K562 (cell line): ENCODE results near the gene INTS1. TPM values are rescaled to one million over a fixed set of nuclear protein-coding genes. Genes with fewer than 3 reads are reported as not detected.
A peak's percentile ranks its signal among the peaks of the same experiment; 100 is the strongest.

Experiments used
- ATAC-seq: fragments of 200-7000 bp; cut with Tn5 transposase; 3 replicates; pipeline ENCODE4 v1.9.1; 2020; ENCODE audit warnings: moderate library complexity
- BruUV-seq: library from RNA; stranded (reverse); fragments of 400-500 nt; replicated peaks from 2 replicates; lab custom pipeline; 2021; lab: Mats Ljungman, UMichigan
- CTCF ChIA-PET: fragments of 300-600 bp; formaldehyde crosslinking; extraction: SDS; loops from one replicate; lab custom pipeline; 2021; ENCODE audit warnings: low intra/inter-chr PET ratio; lab: Yijun Ruan, JAX
- POLR2A ChIA-PET: fragments of 300-600, 350-650 bp; sonication (Branson Sonifier 250); formaldehyde crosslinking; extraction: SDS; loops from one replicate; lab custom pipeline; 2021; ENCODE audit warnings: antibody characterized with exemption, inconsistent platforms; lab: Yijun Ruan, JAX
- DNase-seq, 4 experiments: peaks; one replicate each; pipeline versions ENCODE4 v3.0.0 to v3.0.0-alpha.2; 2011 to 2018; ENCODE audit warnings: low spot score in 3 of 4, mixed read lengths in 3 of 4; ENCODE audit errors: extremely low read depth in 1 of 4
- FAIRE-seq: peaks from 2 replicates; lab custom pipeline; 2011; peaks lifted over from hg19 to GRCh38; lab: Jason Lieb, UNC
- H2AFZ ChIP-seq: 2 replicates; pipeline ENCODE4 v1.6.0; 2011; ENCODE audit warnings: low read depth, low read length, control low read depth, inconsistent platforms
- H3K27ac ChIP-seq: fragments of 200-600 bp; 3 replicates; pipeline ENCODE4 v1.8.0; 2011; ENCODE audit warnings: low read depth, mild to moderate bottlenecking, control low read depth, inconsistent platforms, low read length, moderate library complexity, mixed read lengths; ENCODE audit errors: extremely low read depth
- H3K27me3 ChIP-seq, 2 experiments: fragments of 300-600 bp in 1 of 2; 2 replicates in 1 of 2; 3 replicates in 1 of 2; pipeline versions ENCODE4 v1.6.0 to v1.8.0; 2011; ENCODE audit warnings: inconsistent platforms in 2 of 2, low read length in 2 of 2, mild to moderate bottlenecking in 1 of 2, mixed read lengths in 1 of 2, moderate library complexity in 1 of 2; ENCODE audit not compliant: control insufficient read depth in 2 of 2, insufficient read depth in 2 of 2
- H3K36me3 ChIP-seq: fragments of 300-600 bp; 3 replicates; pipeline ENCODE4 v1.8.0; 2011; ENCODE audit warnings: mild to moderate bottlenecking, low read length, inconsistent platforms; ENCODE audit not compliant: control insufficient read depth, insufficient read depth
- H3K4me1 ChIP-seq, 2 experiments: fragments of 200-600 bp in 1 of 2; replicated peaks in 1 of 2; 2 replicates in 1 of 2; 3 replicates in 1 of 2; pipeline versions ENCODE4 v1.5.1 to v1.8.0; 2011; ENCODE audit warnings: inconsistent platforms in 2 of 2, low read length in 2 of 2, mild to moderate bottlenecking in 1 of 2, mixed read lengths in 1 of 2, moderate library complexity in 1 of 2; ENCODE audit not compliant: control insufficient read depth in 2 of 2, insufficient read depth in 2 of 2
- H3K4me2 ChIP-seq: 2 replicates; pipeline ENCODE4 v1.6.1; 2011; ENCODE audit warnings: low read length, control low read depth, inconsistent platforms, mixed read lengths; ENCODE audit not compliant: insufficient read depth
- H3K4me3 ChIP-seq: fragments of 200-600 bp; sonication (generic), shearing (Covaris generic); 2 replicates; pipeline ENCODE4 v1.5.1; 2016; ENCODE audit warnings: control low read depth, inconsistent platforms
- H3K79me2 ChIP-seq: fragments of 200-600 bp; 3 replicates; pipeline ENCODE4 v1.8.0; 2011; ENCODE audit warnings: low read length, inconsistent platforms; ENCODE audit not compliant: control insufficient read depth, insufficient read depth
- H3K9ac ChIP-seq, 2 experiments: 2 replicates each; pipeline versions ENCODE4 v1.6.0 to v1.6.1; 2011; ENCODE audit warnings: low read depth in 2 of 2, low read length in 2 of 2, control low read depth in 1 of 2, inconsistent platforms in 1 of 2, mild to moderate bottlenecking in 1 of 2, mixed read lengths in 1 of 2; ENCODE audit not compliant: insufficient read depth in 1 of 2
- H3K9me1 ChIP-seq: one replicate; pipeline ENCODE4 v1.6.0; 2011; ENCODE audit warnings: inconsistent platforms, mild to moderate bottlenecking, low read length, moderate library complexity; ENCODE audit not compliant: control insufficient read depth, insufficient read depth
- H3K9me3 ChIP-seq: replicated peaks from 2 replicates; pipeline ENCODE4 v1.5.1; 2011; ENCODE audit warnings: low read depth, low read length, inconsistent platforms; ENCODE audit not compliant: control insufficient read depth, insufficient read depth
- H4K20me1 ChIP-seq: replicated peaks from 2 replicates; pipeline ENCODE4 v1.6.1; 2011; ENCODE audit warnings: low read length, inconsistent platforms, mixed read lengths; ENCODE audit not compliant: control insufficient read depth, insufficient read depth
- BCOR ChIP-seq: fragments of 450-650 bp; IDR thresholded peaks from 2 replicates; pipeline ENCODE4 v1.6.1; 2016
- CBFA2T2 ChIP-seq: fragments of 450-650 bp; conservative IDR thresholded peaks from 2 replicates; pipeline ENCODE4 v1.6.1; 2017; ENCODE audit warnings: mild to moderate bottlenecking
- HNRNPUL1 ChIP-seq: fragments of 200-400 bp; formaldehyde crosslinking; IDR thresholded peaks from 2 replicates; pipeline ENCODE4 v1.6.1; 2017; ENCODE audit warnings: low read length
- HOXB6 ChIP-seq: fragments of 250-450 bp; sonication (Bioruptor Pico); IDR thresholded peaks from 2 replicates; pipeline ENCODE4 v1.5.1; 2022; ENCODE audit warnings: mild to moderate bottlenecking, borderline replicate concordance
- KLF16 ChIP-seq: IDR thresholded peaks from 2 replicates; pipeline ENCODE4 v1.6.1; 2016; ENCODE audit warnings: antibody characterized with exemption
- MLLT1 ChIP-seq, 2 experiments: fragments of 450-650 bp; IDR thresholded peaks; 2 replicates each; pipeline ENCODE4 v1.6.1; 2016
- NONO ChIP-seq, 2 experiments: fragments of 200-400 bp in 1 of 2; fragments of 450-650 bp in 1 of 2; formaldehyde crosslinking in 1 of 2; IDR thresholded peaks; 2 replicates each; pipeline ENCODE4 v1.6.1; 2017; ENCODE audit warnings: low read depth in 2 of 2, mild to moderate bottlenecking in 2 of 2, moderate library complexity in 2 of 2, low read length in 1 of 2
- POLR2AphosphoS5 ChIP-seq: IDR thresholded peaks from 2 replicates; pipeline ENCODE4 v1.6.1; 2011; ENCODE audit warnings: mild to moderate bottlenecking, low read depth, low read length, moderate library complexity; ENCODE audit not compliant: control insufficient read depth, insufficient read depth
- TCF7L2 ChIP-seq: fragments of 150-350 bp; IDR thresholded peaks from 2 replicates; pipeline ENCODE4 v1.6.1; 2016; ENCODE audit warnings: low read depth, mild to moderate bottlenecking, low read length, moderate library complexity
- ZBTB49 ChIP-seq: sonication (generic); formaldehyde crosslinking; IDR thresholded peaks from 2 replicates; pipeline ENCODE4 v1.8.0; 2022; ENCODE audit warnings: missing genetic modification reagents, mild to moderate bottlenecking, borderline replicate concordance
- ZFP36 ChIP-seq: fragments of 150-350 bp; IDR thresholded peaks from 2 replicates; pipeline ENCODE4 v1.6.1; 2018; ENCODE audit warnings: low read length, low read depth; ENCODE audit not compliant: partially characterized antibody
- WGBS: fragments of 100-300 bp; shearing (Covaris generic); methylation state at CpG from one replicate; pipeline ENCODE4 v1.1.6; 2016; ENCODE audit warnings: low coverage, mixed read lengths; ENCODE audit not compliant: insufficient coverage; ENCODE audit errors: missing lambda C conversion rate; 5-methylcytosine and 5-hydroxymethylcytosine counted together
- in situ Hi-C: fragments of 300-500 bp; cut with MboI; formaldehyde crosslinking; loops from 4 replicates; pipeline ENCODE4 v1.15.0; 2018; ENCODE audit warnings: inconsistent platforms, mixed read lengths
- intact Hi-C: fragments of 100-400 bp; cut with micrococcal nuclease; formaldehyde crosslinking; loops from 2 replicates; pipeline ENCODE4 v1.14.2; 2022
- polyA plus RNA-seq, 8 experiments: library from polyadenylated mRNA; depleted of rRNA in 4 of 8; stranded (reverse) in 5 of 8; unstranded in 3 of 8; fragments of >200 nt; fragmentation: Nextera tagmentation in 2 of 8; fragmentation: Illumina TruSeq in 1 of 8; extraction: Ambion mirVana in 2 of 8; extraction: Trizol in 1 of 8; gene quantifications; 2 replicates each; pipeline versions ENCODE4 v1.2.1 to v1.2.3, GENCODE V29; 2011 to 2014; ENCODE audit warnings: inconsistent platforms in 1 of 8, missing spikeins in 1 of 8
- total RNA-seq, 7 experiments: library from RNA; depleted of rRNA in 6 of 7; stranded (reverse); fragments of >200 nt in 6 of 7; fragmentation: Illumina TruSeq in 2 of 7; extraction: Trizol in 2 of 7; gene quantifications; 2 replicates each; pipeline versions ENCODE4 v1.2.1 to v1.2.3, GENCODE V29; 2011 to 2021; ENCODE audit warnings: low replicate concordance in 1 of 7
- TF ChIP-seq, protein P1 (sequence below): fragments of 250-450 bp; sonication (Bioruptor Pico); IDR thresholded peaks from 2 replicates; pipeline ENCODE4 v1.8.0; 2021; ENCODE audit warnings: moderate library complexity, mild to moderate bottlenecking, inconsistent platforms
- TF ChIP-seq, protein P2 (sequence below): fragments of 450-650 bp; conservative IDR thresholded peaks from 2 replicates; pipeline ENCODE4 v1.6.1; 2016; ENCODE audit warnings: missing genetic modification characterization, low read depth, mild to moderate bottlenecking, control low read depth, missing compliant biosample characterization
- TF ChIP-seq, protein P3 (sequence below): sonication (generic); formaldehyde crosslinking; IDR thresholded peaks from 2 replicates; pipeline ENCODE4 v1.5.0; 2020; ENCODE audit warnings: missing genetic modification reagents

INTS1 gene
- total and polyA plus RNA-seq, 9 of the 15 experiments (the other 6 are each of a cell fraction or from before 2014, with no cell fraction given) = 0.34 to 119 (median 18.5) TPM

- BruUV-seq = no TSS peak
- no peaks in the 10 kb centered on the region; the same call in 1 of the 2 replicates for H4K20me1 ChIP-seq
- peaks cover 12 to 62% of the 10 kb centered on the region in 2 experiments; a peak in 4 of 5 replicates for H3K4me1 ChIP-seq
- no peak overlapping the region for H2AFZ ChIP-seq
- H3K9me1 ChIP-seq = no peaks in the 10 kb centered on the region
- peak overlapping the region; percentile 100 for H3K4me3 ChIP-seq
- FAIRE-seq (no peak), DNase-seq (no peak), ATAC-seq (0 out of 3 replicates have a peak, but pooled peaks have one; percentile 5)
- intact Hi-C loops = no loop called here
- H3K27ac ChIP-seq = peak overlapping the region; percentile 79; the same call in 2 of the 3 replicates
- peak overlapping the region; percentile 86 to 96 for H3K9ac ChIP-seq
- H3K9me3 ChIP-seq = no peaks in the 10 kb centered on the region
- ChIA-PET POLR2A (interaction anchor here (0.6 kb wide), 1 partner anchor 506 kb away, joined by 3 read pairs; no protein-coding TSS in a partner anchor), CTCF (interaction anchor here (0.6 to 2.5 kb wide), 5 partner anchors 30 to 55 kb away, joined by 3 to 33 read pairs (median 4); no protein-coding TSS in a partner anchor)
- peaks cover 41% of the 10 kb centered on the region; the same call in 2 of the 3 replicates for H3K36me3 ChIP-seq
- in situ Hi-C loops = no loop called here
- WGBS = 6% methylated on average over 19 of the region's 24 CpGs
- H3K27me3 ChIP-seq = no peaks in the 10 kb centered on the region
- peaks cover 28% of the 10 kb centered on the region for H3K79me2 ChIP-seq
- H3K4me2 ChIP-seq = peak overlapping the region; percentile 95
- no peak for TF ChIP-seq POLR2AphosphoS5
- TF ChIP-seq BCOR = peak; percentile 65
- TF ChIP-seq HNRNPUL1 = no peak
- no peak for TF ChIP-seq MLLT1 (IDR thresholded peaks at IDR 0.05)
- TF ChIP-seq, protein P1, sequence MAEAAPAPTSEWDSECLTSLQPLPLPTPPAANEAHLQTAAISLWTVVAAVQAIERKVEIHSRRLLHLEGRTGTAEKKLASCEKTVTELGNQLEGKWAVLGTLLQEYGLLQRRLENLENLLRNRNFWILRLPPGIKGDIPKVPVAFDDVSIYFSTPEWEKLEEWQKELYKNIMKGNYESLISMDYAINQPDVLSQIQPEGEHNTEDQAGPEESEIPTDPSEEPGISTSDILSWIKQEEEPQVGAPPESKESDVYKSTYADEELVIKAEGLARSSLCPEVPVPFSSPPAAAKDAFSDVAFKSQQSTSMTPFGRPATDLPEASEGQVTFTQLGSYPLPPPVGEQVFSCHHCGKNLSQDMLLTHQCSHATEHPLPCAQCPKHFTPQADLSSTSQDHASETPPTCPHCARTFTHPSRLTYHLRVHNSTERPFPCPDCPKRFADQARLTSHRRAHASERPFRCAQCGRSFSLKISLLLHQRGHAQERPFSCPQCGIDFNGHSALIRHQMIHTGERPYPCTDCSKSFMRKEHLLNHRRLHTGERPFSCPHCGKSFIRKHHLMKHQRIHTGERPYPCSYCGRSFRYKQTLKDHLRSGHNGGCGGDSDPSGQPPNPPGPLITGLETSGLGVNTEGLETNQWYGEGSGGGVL = no peak
- TF ChIP-seq NONO (IDR thresholded peaks at IDR 0.05; ENCODE audit: low read depth in 2 of 2, low read length in 1 of 2) = no peak
- TF ChIP-seq ZBTB49 (CRISPR knock-in tag) = no peak
- TF ChIP-seq, protein P2, sequence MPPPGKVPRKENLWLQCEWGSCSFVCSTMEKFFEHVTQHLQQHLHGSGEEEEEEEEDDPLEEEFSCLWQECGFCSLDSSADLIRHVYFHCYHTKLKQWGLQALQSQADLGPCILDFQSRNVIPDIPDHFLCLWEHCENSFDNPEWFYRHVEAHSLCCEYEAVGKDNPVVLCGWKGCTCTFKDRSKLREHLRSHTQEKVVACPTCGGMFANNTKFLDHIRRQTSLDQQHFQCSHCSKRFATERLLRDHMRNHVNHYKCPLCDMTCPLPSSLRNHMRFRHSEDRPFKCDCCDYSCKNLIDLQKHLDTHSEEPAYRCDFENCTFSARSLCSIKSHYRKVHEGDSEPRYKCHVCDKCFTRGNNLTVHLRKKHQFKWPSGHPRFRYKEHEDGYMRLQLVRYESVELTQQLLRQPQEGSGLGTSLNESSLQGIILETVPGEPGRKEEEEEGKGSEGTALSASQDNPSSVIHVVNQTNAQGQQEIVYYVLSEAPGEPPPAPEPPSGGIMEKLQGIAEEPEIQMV (tag) = no peak
- TF ChIP-seq HOXB6 = no peak
- TF ChIP-seq KLF16 = no peak
- peak; percentile 79 for TF ChIP-seq ZFP36
- TF ChIP-seq TCF7L2 = no peak
- TF ChIP-seq, protein P3, sequence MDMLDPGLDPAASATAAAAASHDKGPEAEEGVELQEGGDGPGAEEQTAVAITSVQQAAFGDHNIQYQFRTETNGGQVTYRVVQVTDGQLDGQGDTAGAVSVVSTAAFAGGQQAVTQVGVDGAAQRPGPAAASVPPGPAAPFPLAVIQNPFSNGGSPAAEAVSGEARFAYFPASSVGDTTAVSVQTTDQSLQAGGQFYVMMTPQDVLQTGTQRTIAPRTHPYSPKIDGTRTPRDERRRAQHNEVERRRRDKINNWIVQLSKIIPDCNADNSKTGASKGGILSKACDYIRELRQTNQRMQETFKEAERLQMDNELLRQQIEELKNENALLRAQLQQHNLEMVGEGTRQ = no peak
- no peak for TF ChIP-seq CBFA2T2
These were observed 799 bp downstream of the INTS1 start for GRCh38 chr7:1503390-1503789.
